Measurements from ENCODE around the gene PGBD2.

The PGBD2 gene
- 2.0 to 21.2 (median 8.0) reads per million in 9 experiments for total RNA-seq

GRCh38 chr1:248906009-248906752 lies at the start of gene PGBD2:
TSS of gene PGBD2 (plus strand) at chr1:248906235. CDS start at chr1:248913863, 7,628 bp downstream.
- Mint-ChIP-seq H3K4me1 (ENCODE audit: low read depth in 2 of 2) (peaks cover 27 to 39% of the 10 kb centered on the region in 2 donors), H3K27me3 (peaks cover 0 to under 1% of the 10 kb centered on the region in 2 donors), H3K36me3 (ENCODE audit: insufficient read depth) (peaks cover 7% of the 10 kb centered on the region), H3K4me3 (peak within 1 kb of the TSS; percentile 74 to 91), H3K9me3 (no peaks in the 10 kb centered on the region), H3K27ac (peak within 1 kb of the TSS; percentile 85 to 93)
- peak; percentile 93 to 96 (median 94) for DNase-seq
- peak; percentile 80 for ATAC-seq (replicated peaks)

- H3K4me1 Mint-ChIP-seq (ENCODE audit: low read depth in 2 of 2) = peaks cover 24 to 34% of the 10 kb centered on the region in 2 donors
- H3K27ac Mint-ChIP-seq = peak overlapping the region; percentile 88 to 95
- ATAC-seq (replicated peaks) (no peak), DNase-seq (no peak)
- H3K9me3 Mint-ChIP-seq = no peaks in the 10 kb centered on the region
- H3K4me3 Mint-ChIP-seq = peak overlapping the region; percentile 80 to 82
- H3K36me3 Mint-ChIP-seq (ENCODE audit: insufficient read depth) = peaks cover 31% of the 10 kb centered on the region
- H3K27me3 Mint-ChIP-seq = no peaks in the 10 kb centered on the region
Observed at GRCh38 chr1:248857201-248857600, 48.8 kb upstream of the PGBD2 start.

GRCh38 chr1:248857749-248858095 lies 48.3 kb upstream of the PGBD2 start:
- H3K4me3 Mint-ChIP-seq = peak overlapping the region; percentile 80 to 82
- H3K27ac Mint-ChIP-seq = peak overlapping the region; percentile 88 to 95
- H3K27me3 Mint-ChIP-seq = no peaks in the 10 kb centered on the region
- no peaks in the 10 kb centered on the region for H3K9me3 Mint-ChIP-seq
- DNase-seq = no peak
- H3K36me3 Mint-ChIP-seq (ENCODE audit: insufficient read depth) = peaks cover 31% of the 10 kb centered on the region
- no peak for ATAC-seq (replicated peaks)
- H3K4me1 Mint-ChIP-seq (ENCODE audit: low read depth in 2 of 2) = peaks cover 28 to 40% of the 10 kb centered on the region in 2 donors

GRCh38 chr1:248858096-248858890 lies 47.7 kb upstream of the PGBD2 start:
- Mint-ChIP-seq H3K27me3 (no peaks in the 10 kb centered on the region), H3K4me1 (ENCODE audit: low read depth in 2 of 2) (peaks cover 32 to 43% of the 10 kb centered on the region in 2 donors)

GRCh38 chr1:248858891-248859889 lies 46.8 kb upstream of the PGBD2 start, which contains the start of gene ZNF692:
TSS of gene ZNF692 (minus strand) at chr1:248859085. CDS start at chr1:248858309, 776 bp downstream.
- Mint-ChIP-seq H3K36me3 (ENCODE audit: insufficient read depth) (peaks cover 31% of the 10 kb centered on the region), H3K9me3 (no peaks in the 10 kb centered on the region), H3K4me1 (ENCODE audit: low read depth in 2 of 2) (peaks cover 40 to 51% of the 10 kb centered on the region in 2 donors), H3K27me3 (no peaks in the 10 kb centered on the region), H3K27ac (peak within 1 kb of the TSS; percentile 88 to 95), H3K4me3 (peak within 1 kb of the TSS; percentile 80 to 82)
- ATAC-seq (replicated peaks) (peak; percentile 85), DNase-seq (peak; percentile 93 to 96 (median 94))

More at GRCh38 chr1:248858096-248858890, 47.7 kb upstream of the PGBD2 start:
- H3K27ac Mint-ChIP-seq = peak overlapping the region; percentile 88 to 95
- H3K4me3 Mint-ChIP-seq = peak overlapping the region; percentile 80 to 82
- ATAC-seq (replicated peaks) = peak; percentile 25
- no peaks in the 10 kb centered on the region for H3K9me3 Mint-ChIP-seq
- DNase-seq = no peak
- H3K36me3 Mint-ChIP-seq (ENCODE audit: insufficient read depth) = peaks cover 31% of the 10 kb centered on the region

- Mint-ChIP-seq H3K4me3 (peak overlapping the region; percentile 80 to 82), H3K27ac (peak overlapping the region; percentile 88 to 95), H3K4me1 (ENCODE audit: low read depth in 2 of 2) (peaks cover 42 to 51% of the 10 kb centered on the region in 2 donors), H3K9me3 (no peaks in the 10 kb centered on the region), H3K27me3 (no peaks in the 10 kb centered on the region), H3K36me3 (ENCODE audit: insufficient read depth) (peaks cover 25% of the 10 kb centered on the region)
- ATAC-seq (replicated peaks) (no peak), DNase-seq (no peak)
Observed at GRCh38 chr1:248860007-248860406, 46.0 kb upstream of the PGBD2 start.

- Mint-ChIP-seq H3K36me3 (ENCODE audit: insufficient read depth) (peaks cover 20% of the 10 kb centered on the region), H3K9me3 (no peaks in the 10 kb centered on the region), H3K4me3 (no peak overlapping the region), H3K27ac (peak overlapping the region in 1 of 2 donors; percentile 86), H3K27me3 (no peaks in the 10 kb centered on the region), H3K4me1 (ENCODE audit: low read depth in 2 of 2) (peaks cover 39 to 47% of the 10 kb centered on the region in 2 donors)
- no peak for ATAC-seq (replicated peaks)
- DNase-seq = no peak
Observed at GRCh38 chr1:248861616-248862015, 44.4 kb upstream of the PGBD2 start.

GRCh38 chr1:248862695-248862997 lies 43.4 kb upstream of the PGBD2 start:
- H3K4me1 Mint-ChIP-seq (ENCODE audit: low read depth in 2 of 2) = peaks cover 37 to 41% of the 10 kb centered on the region in 2 donors
- no peak for DNase-seq
- ATAC-seq (replicated peaks) = no peak

GRCh38 chr1:248862998-248863881 lies 42.8 kb upstream of the PGBD2 start:
- peak; percentile 62 for ATAC-seq (replicated peaks)
- peak overlapping the region; percentile 91 to 93 for H3K4me3 Mint-ChIP-seq
- peak overlapping the region; percentile 47 to 86 for H3K27ac Mint-ChIP-seq

More at GRCh38 chr1:248862695-248862997, 43.4 kb upstream of the PGBD2 start:
- Mint-ChIP-seq H3K4me3 (peak overlapping the region; percentile 91 to 93), H3K27ac (peak overlapping the region; percentile 47 to 86), H3K36me3 (ENCODE audit: insufficient read depth) (peaks cover 18% of the 10 kb centered on the region), H3K9me3 (no peaks in the 10 kb centered on the region), H3K27me3 (no peaks in the 10 kb centered on the region)

GRCh38 chr1:248871837-248872401 lies 34.1 kb upstream of the PGBD2 start:
- Mint-ChIP-seq H3K9me3 (no peaks in the 10 kb centered on the region), H3K27ac (peak overlapping the region in 1 of 2 donors; percentile 100), H3K4me1 (ENCODE audit: low read depth in 2 of 2) (peaks cover 22 to 24% of the 10 kb centered on the region in 2 donors), H3K27me3 (peaks cover 6 to 10% of the 10 kb centered on the region in 2 donors), H3K36me3 (ENCODE audit: insufficient read depth) (peaks cover 28% of the 10 kb centered on the region), H3K4me3 (no peak overlapping the region)
- no peak for ATAC-seq (replicated peaks)
- no peak for DNase-seq

More at GRCh38 chr1:248862998-248863881, 42.8 kb upstream of the PGBD2 start:
- peaks cover 12% of the 10 kb centered on the region for H3K36me3 Mint-ChIP-seq (ENCODE audit: insufficient read depth)
- H3K27me3 Mint-ChIP-seq = no peaks in the 10 kb centered on the region
- H3K4me1 Mint-ChIP-seq (ENCODE audit: low read depth in 2 of 2) = peaks cover 31 to 35% of the 10 kb centered on the region in 2 donors
- peak; percentile 68 to 77 (median 71) for DNase-seq
- no peaks in the 10 kb centered on the region for H3K9me3 Mint-ChIP-seq

- H3K4me1 Mint-ChIP-seq (ENCODE audit: low read depth in 2 of 2) = peaks cover 22 to 24% of the 10 kb centered on the region in 2 donors
- peak overlapping the region; percentile 100 for H3K27ac Mint-ChIP-seq
- H3K4me3 Mint-ChIP-seq = peak overlapping the region; percentile 97 to 99
- H3K9me3 Mint-ChIP-seq = no peaks in the 10 kb centered on the region
- ATAC-seq (replicated peaks) (peak; percentile 18), DNase-seq (peak in 2 of 3 experiments; percentile 20 to 31)
- peaks cover 6 to 10% of the 10 kb centered on the region in 2 donors for H3K27me3 Mint-ChIP-seq
- H3K36me3 Mint-ChIP-seq (ENCODE audit: insufficient read depth) = peaks cover 28% of the 10 kb centered on the region
Observed at GRCh38 chr1:248872752-248873408, 33.2 kb upstream of the PGBD2 start.

Data from effector memory CD8-positive, alpha-beta T cell (primary cell).